KOPT-K1 (cell line): ENCODE results near the gene ITGA3.

Experiments used
- H3K27ac ChIP-seq: fragments of 200-600 bp; sonication (generic); 2 replicates; pipeline ENCODE4 v1.5.1; 2016; ENCODE audit warnings: antibody characterized with exemption, mild to moderate bottlenecking, low read depth, low read length; ENCODE audit not compliant: poor library complexity, severe bottlenecking
- H3K36me3 ChIP-seq: fragments of 200-600 bp; sonication (generic); 2 replicates; pipeline ENCODE4 v1.5.1; 2017; ENCODE audit warnings: antibody characterized with exemption, mild to moderate bottlenecking, low read length, moderate library complexity; ENCODE audit not compliant: insufficient read depth
- H3K9me3 ChIP-seq: fragments of 200-600 bp; sonication (generic); 2 replicates; pipeline ENCODE4 v1.5.1; 2017; ENCODE audit warnings: antibody characterized with exemption, low read length, mild to moderate bottlenecking; ENCODE audit not compliant: insufficient read depth, poor library complexity, severe bottlenecking

Gene ITGA3

GRCh38 chr17:50066995-50067394 lies 11.1 kb downstream of the ITGA3 start:
- Histone ChIP-seq H3K36me3 (no peaks in the 10 kb centered on the region), H3K27ac (no peak overlapping the region), H3K9me3 (peaks cover 7% of the 10 kb centered on the region)

- Histone ChIP-seq H3K27ac (no peak overlapping the region), H3K36me3 (no peaks in the 10 kb centered on the region)
Measured at GRCh38 chr17:50067996-50068395, 12.1 kb downstream of the ITGA3 start.

GRCh38 chr17:50070908-50071680 lies 15.2 kb downstream of the ITGA3 start:
- Histone ChIP-seq H3K27ac (no peak overlapping the region), H3K9me3 (peaks cover 7% of the 10 kb centered on the region), H3K36me3 (no peaks in the 10 kb centered on the region)

More at GRCh38 chr17:50067996-50068395, 12.1 kb downstream of the ITGA3 start:
- peaks cover 7% of the 10 kb centered on the region for H3K9me3 ChIP-seq

GRCh38 chr17:50071692-50072091 lies 15.8 kb downstream of the ITGA3 start:
- Histone ChIP-seq H3K36me3 (no peaks in the 10 kb centered on the region), H3K9me3 (peaks cover 7% of the 10 kb centered on the region), H3K27ac (no peak overlapping the region)

GRCh38 chr17:50072130-50072529 lies 16.2 kb downstream of the ITGA3 start:
- Histone ChIP-seq H3K36me3 (no peaks in the 10 kb centered on the region), H3K27ac (no peak overlapping the region), H3K9me3 (peaks cover 7% of the 10 kb centered on the region)

GRCh38 chr17:50072925-50073324 lies 17.0 kb downstream of the ITGA3 start:
- Histone ChIP-seq H3K9me3 (peaks cover 7% of the 10 kb centered on the region), H3K27ac (no peak overlapping the region), H3K36me3 (no peaks in the 10 kb centered on the region)

- Histone ChIP-seq H3K9me3 (peaks cover 7% of the 10 kb centered on the region), H3K27ac (no peak overlapping the region), H3K36me3 (no peaks in the 10 kb centered on the region)
Measured at GRCh38 chr17:50074227-50074626, 18.3 kb downstream of the ITGA3 start.

GRCh38 chr17:50075446-50076032 lies 19.6 kb downstream of the ITGA3 start:
- Histone ChIP-seq H3K9me3 (peaks cover 7% of the 10 kb centered on the region), H3K36me3 (no peaks in the 10 kb centered on the region), H3K27ac (no peak overlapping the region)

GRCh38 chr17:50076221-50076590 lies 20.3 kb downstream of the ITGA3 start:
- no peaks in the 10 kb centered on the region for H3K36me3 ChIP-seq
- H3K27ac ChIP-seq: no peak overlapping the region
- H3K9me3 ChIP-seq: peaks cover 6% of the 10 kb centered on the region

- Histone ChIP-seq H3K36me3 (no peaks in the 10 kb centered on the region), H3K27ac (no peak overlapping the region), H3K9me3 (peaks cover under 1% of the 10 kb centered on the region)
Measured at GRCh38 chr17:50076591-50077235, 20.8 kb downstream of the ITGA3 start.

GRCh38 chr17:50078430-50078829 lies 22.5 kb downstream of the ITGA3 start:
- no peaks in the 10 kb centered on the region for H3K9me3 ChIP-seq
- no peaks in the 10 kb centered on the region for H3K36me3 ChIP-seq
- no peak overlapping the region for H3K27ac ChIP-seq

GRCh38 chr17:50079334-50080095 lies 23.6 kb downstream of the ITGA3 start:
- Histone ChIP-seq H3K36me3 (no peaks in the 10 kb centered on the region), H3K9me3 (no peaks in the 10 kb centered on the region), H3K27ac (no peak overlapping the region)

GRCh38 chr17:50080096-50080480 lies 24.2 kb downstream of the ITGA3 start:
- H3K9me3 ChIP-seq: no peaks in the 10 kb centered on the region
- no peaks in the 10 kb centered on the region for H3K36me3 ChIP-seq
- H3K27ac ChIP-seq: no peak overlapping the region

- Histone ChIP-seq H3K36me3 (no peaks in the 10 kb centered on the region), H3K9me3 (no peaks in the 10 kb centered on the region), H3K27ac (no peak overlapping the region)
Measured at GRCh38 chr17:50080827-50081226, 24.9 kb downstream of the ITGA3 start.

GRCh38 chr17:50081757-50082156 lies 25.8 kb downstream of the ITGA3 start:
- H3K36me3 ChIP-seq: no peaks in the 10 kb centered on the region
- no peaks in the 10 kb centered on the region for H3K9me3 ChIP-seq
- H3K27ac ChIP-seq: no peak overlapping the region
